Gastroesophageal sphincter (tissue), 4 donors: ENCODE results near the gene CYBC1. TPM values are rescaled to one million over a fixed set of nuclear protein-coding genes. Genes with fewer than 3 reads are reported as not detected.

ENCODE experiments used
- ATAC-seq: fragments of 150-250 bp; one replicate; pipeline ENCODE4 v1.9.1; 2016; ENCODE audit warnings: mild to moderate bottlenecking, moderate library complexity
- H3K27ac ChIP-seq, 4 donors: fragments of 200-600 bp; sonication (generic) in 3 of 4; 1 replicate in 3 of 4; 2 replicates in 1 of 4; pipeline ENCODE4 v1.5.1; 2016 to 2019
- H3K27me3 ChIP-seq: fragments of 200-600 bp; sonication (generic); one replicate; pipeline ENCODE4 v1.5.1; 2019
- H3K36me3 ChIP-seq, 2 donors: fragments of 200-600 bp; sonication (generic); one replicate each; pipeline ENCODE4 v1.5.1; 2019; ENCODE audit warnings: control low read depth in 1 of 2
- H3K4me1 ChIP-seq, 3 donors: fragments of 200-600 bp; sonication (generic); 1 replicate in 2 of 3; 2 replicates in 1 of 3; pipeline ENCODE4 v1.5.1; 2016 to 2019; ENCODE audit warnings: control low read depth in 2 of 3
- H3K4me3 ChIP-seq, 2 donors: fragments of 200-600 bp; sonication (generic); one replicate each; pipeline ENCODE4 v1.5.1; 2019; ENCODE audit warnings: mild to moderate bottlenecking in 1 of 2, moderate library complexity in 1 of 2
- H3K9me3 ChIP-seq, 3 donors: fragments of 200-600 bp; sonication (generic); one replicate each; pipeline ENCODE4 v1.5.1; 2017 to 2019; ENCODE audit warnings: control low read depth in 2 of 3
- CTCF ChIP-seq, 4 experiments: fragments of 200-600 bp in 2 of 4; fragments of 450-650 bp in 2 of 4; sonication (generic) in 1 of 4; IDR thresholded peaks; one replicate each; pipeline ENCODE4 v1.5.1; 2017 to 2019; ENCODE audit warnings: antibody characterized with exemption in 4 of 4, mild to moderate bottlenecking in 2 of 4, moderate library complexity in 2 of 4
- EP300 ChIP-seq: sonication (generic); formaldehyde crosslinking; IDR thresholded peaks from one replicate; pipeline ENCODE4 v1.6.1; 2017; ENCODE audit warnings: antibody characterized with exemption, mild to moderate bottlenecking
- POLR2A ChIP-seq, 2 donors: fragments of 450-650 bp; IDR thresholded peaks; one replicate each; pipeline ENCODE4 v1.6.1; 2017; ENCODE audit warnings: antibody characterized with exemption in 2 of 2, mild to moderate bottlenecking in 2 of 2, moderate library complexity in 1 of 2
- POLR2AphosphoS5 ChIP-seq: sonication (generic); formaldehyde crosslinking; IDR thresholded peaks from one replicate; pipeline ENCODE4 v1.6.1; 2017; ENCODE audit warnings: antibody characterized with exemption
- WGBS, 2 donors: methylation state at CpG; one replicate each; pipeline ENCODE4 v1.1.5; 2018; ENCODE audit warnings: low coverage in 1 of 2; 5-methylcytosine and 5-hydroxymethylcytosine counted together
- small RNA-seq, 4 donors: library from RNA; depleted of rRNA; stranded (forward); fragments of <200 nt; gene quantifications; one replicate each; pipeline ENCODE3, GENCODE V24; 2016
- total RNA-seq, 4 donors: library from RNA; depleted of rRNA; stranded (reverse); fragments of >200 nt; gene quantifications; one replicate each; pipeline ENCODE4 v1.1.0, GENCODE V29; 2016

The CYBC1 gene
- total RNA-seq, 4 donors from 2014 or later, result 53.8 to 78.5 (median 59.4) TPM

GRCh38 chr17:82394278-82394677 is 56.3 kb downstream of the CYBC1 start:
- 83 to 100% methylated on average over 1 to 9 of the region's 12 CpGs for WGBS, 2 donors

GRCh38 chr17:82392941-82393340 is 57.6 kb downstream of the CYBC1 start:
- H3K4me1 ChIP-seq, result peaks cover 0 to 13% (median 0%) of the 10 kb centered on the region in 3 donors
- no peaks in the 10 kb centered on the region for H3K9me3 ChIP-seq
- TF ChIP-seq EP300 (no peak), POLR2A (IDR thresholded peaks at IDR 0.05) (no peak), CTCF (IDR thresholded peaks at IDR 0.05) (no peak), POLR2AphosphoS5 (no peak)
- peaks cover 5% of the 10 kb centered on the region for H3K27me3 ChIP-seq
- H3K36me3 ChIP-seq, result peaks cover 0 to 63% of the 10 kb centered on the region in 2 donors
- 92 to 100% methylated on average over 4 to 13 of the region's 15 CpGs for WGBS, 2 donors
- no peak for ATAC-seq
- H3K4me3 ChIP-seq, result no peak overlapping the region
- no peak overlapping the region for H3K27ac ChIP-seq

More at GRCh38 chr17:82394278-82394677, 56.3 kb downstream of the CYBC1 start:
- Histone ChIP-seq H3K27ac (no peak overlapping the region), H3K4me1 (peaks cover 0 to 23% (median 2%) of the 10 kb centered on the region in 3 donors), H3K36me3 (peaks cover 0 to 75% of the 10 kb centered on the region in 2 donors), H3K27me3 (no peaks in the 10 kb centered on the region), H3K9me3 (no peaks in the 10 kb centered on the region), H3K4me3 (no peak overlapping the region)
- no peak for ATAC-seq
- TF ChIP-seq POLR2A (IDR thresholded peaks at IDR 0.05), result no peak
- no peak for TF ChIP-seq CTCF (IDR thresholded peaks at IDR 0.05)
- TF ChIP-seq POLR2AphosphoS5, result no peak
- TF ChIP-seq EP300, result no peak

Small RNA genes within 50 kb of the gene (small RNA-seq; reads per million reads assigned to genes)
- gene RF00019, result 0 reads per million in 4 donors

Other genes with a start within 250 kb of the CYBC1 start
- gene CCDC57, start 237.9 kb downstream of the CYBC1 start, total RNA-seq, result 10 to 100 TPM in 3 of 4 donors, 1 to 10 TPM in 1; 6.5 to 28.2 (median 16.2) TPM
- 10 to 100 TPM; 11.2 to 38.5 (median 22.1) TPM for gene SLC16A3, start 221.7 kb downstream of the CYBC1 start, total RNA-seq
- gene CSNK1D, start 177.1 kb downstream of the CYBC1 start, total RNA-seq, result 10 to 100 TPM; 23.4 to 92.1 (median 72.4) TPM
- 1 to 10 TPM in 1 of 4 donors, under 1 TPM in 2, not detected in 1; 0.58 to 1.7 (median 0.94) TPM for gene CD7, start 133.1 kb downstream of the CYBC1 start, total RNA-seq
- gene SECTM1, start 117.0 kb downstream of the CYBC1 start, total RNA-seq, result 10 to 100 TPM in 3 of 4 donors, 1 to 10 TPM in 1; 6.1 to 22.3 (median 17.6) TPM
- not detected for gene TEX19, start 91.5 kb downstream of the CYBC1 start, total RNA-seq
- not detected for gene UTS2R, start 79.0 kb downstream of the CYBC1 start, total RNA-seq
- 10 to 100 TPM; 13.9 to 31.9 (median 19.1) TPM for gene HEXD, start 32.4 kb downstream of the CYBC1 start, total RNA-seq
- gene OGFOD3, start 32.2 kb downstream of the CYBC1 start, total RNA-seq, result 10 to 100 TPM; 26.4 to 39.5 (median 28.8) TPM
- 10 to 100 TPM; 30.4 to 78.1 (median 44.9) TPM for gene NARF, start 8.0 kb upstream of the CYBC1 start, total RNA-seq
- gene FOXK2, start 69.0 kb upstream of the CYBC1 start, total RNA-seq, result 10 to 100 TPM; 35.1 to 63.4 (median 52.6) TPM
- gene WDR45B, start 197.7 kb upstream of the CYBC1 start, total RNA-seq, result 10 to 100 TPM; 70.8 to 77.4 (median 76.4) TPM
- 10 to 100 TPM; 10.4 to 25.5 (median 19.2) TPM for gene RAB40B, start 247.9 kb upstream of the CYBC1 start, total RNA-seq